Pons (tissue), 1 donor: ENCODE data around the gene TAS2R60.
"Not testable (repeated sequence)": the region's sequence is repeated elsewhere in the genome, so short reads cannot be mapped to it uniquely, and the experiment has no call there.

ENCODE experiments used
- DNase-seq: peaks from one replicate; pipeline ENCODE4 v3.0.0-alpha.2; 2016; ENCODE audit warnings: low spot score

TAS2R60 gene

GRCh38 chr7:143444063-143444782 is 970 bp downstream of the TAS2R60 start:
- no peak for DNase-seq

GRCh38 chr7:143444785-143445184 is 1.5 kb downstream of the TAS2R60 start:
- DNase-seq = no peak

GRCh38 chr7:143447466-143447865 is 4.2 kb downstream of the TAS2R60 start:
- DNase-seq = no peak

GRCh38 chr7:143448429-143448828 is 5.2 kb downstream of the TAS2R60 start:
- DNase-seq = no peak

GRCh38 chr7:143449793-143450192 is 6.5 kb downstream of the TAS2R60 start:
- DNase-seq = no peak

GRCh38 chr7:143451122-143451521 is 7.9 kb downstream of the TAS2R60 start:
- DNase-seq = no peak

GRCh38 chr7:143451746-143452145 is 8.5 kb downstream of the TAS2R60 start:
- DNase-seq = no peak

GRCh38 chr7:143452495-143452894 is 9.2 kb downstream of the TAS2R60 start:
- DNase-seq = no peak

GRCh38 chr7:143454091-143454680 is 10.9 kb downstream of the TAS2R60 start:
- DNase-seq = no peak

- DNase-seq = no peak
Measured at GRCh38 chr7:143455491-143455890, 12.2 kb downstream of the TAS2R60 start.

GRCh38 chr7:143455942-143456341 is 12.7 kb downstream of the TAS2R60 start:
- no peak for DNase-seq

- DNase-seq = no peak
Measured at GRCh38 chr7:143456992-143457793, 13.9 kb downstream of the TAS2R60 start.

GRCh38 chr7:143458263-143458662 is 15.0 kb downstream of the TAS2R60 start:
- no peak for DNase-seq

- no peak for DNase-seq
Measured at GRCh38 chr7:143458681-143459080, 15.4 kb downstream of the TAS2R60 start.

GRCh38 chr7:143459359-143459758 is 16.1 kb downstream of the TAS2R60 start:
- DNase-seq = no peak

GRCh38 chr7:143460271-143460979 is 17.2 kb downstream of the TAS2R60 start:
- DNase-seq = no peak

- no peak for DNase-seq
Measured at GRCh38 chr7:143462045-143462444, 18.8 kb downstream of the TAS2R60 start.

- DNase-seq = peak; percentile 13
Measured at GRCh38 chr7:143463556-143463955, 20.3 kb downstream of the TAS2R60 start.

GRCh38 chr7:143463957-143464356 is 20.7 kb downstream of the TAS2R60 start:
- no peak for DNase-seq

- no peak for DNase-seq
Measured at GRCh38 chr7:143467724-143468123, 24.5 kb downstream of the TAS2R60 start.

- DNase-seq = not testable (repeated sequence)
Measured at GRCh38 chr7:143472071-143472689, 28.9 kb downstream of the TAS2R60 start.
